SU-DHL-6 (cell line): Measurements from ENCODE around the gene SIRPB1.

Experiments
- H2AFZ ChIP-seq: fragments of 200-600 bp; sonication (generic); 2 replicates; pipeline ENCODE4 v1.6.1; 2014; ENCODE audit warnings: low read depth, mild to moderate bottlenecking, moderate library complexity, mixed read lengths, antibody characterized with exemption, low read length; ENCODE audit not compliant: severe bottlenecking
- H3F3A ChIP-seq: fragments of 200-600 bp; shearing (Covaris generic); 2 replicates; pipeline ENCODE4 v1.6.0; 2016; ENCODE audit warnings: antibody characterized with exemption, mild to moderate bottlenecking; ENCODE audit not compliant: insufficient read depth
- H3K27ac ChIP-seq: fragments of 200-600 bp; sonication (generic); 2 replicates; pipeline ENCODE4 v1.5.1; 2016; ENCODE audit warnings: low read depth, mild to moderate bottlenecking, low read length, moderate library complexity, mixed read lengths
- H3K27me3 ChIP-seq: fragments of 200-600 bp; sonication (generic), shearing (Covaris generic); 2 replicates; pipeline ENCODE4 v1.6.0; 2014; ENCODE audit warnings: mild to moderate bottlenecking, low read length
- H3K36me3 ChIP-seq: fragments of 200-600 bp; sonication (generic); 2 replicates; pipeline ENCODE4 v1.6.1; 2014; ENCODE audit warnings: mild to moderate bottlenecking, low read length, mixed read lengths
- H3K4me2 ChIP-seq: fragments of 300-600, 200-600 bp; shearing (Covaris generic), sonication (generic); 2 replicates; pipeline ENCODE4 v1.6.0; 2014; ENCODE audit warnings: low read length, low read depth, mild to moderate bottlenecking; ENCODE audit not compliant: poor library complexity, severe bottlenecking
- H3K4me3 ChIP-seq: fragments of 200-600 bp; sonication (generic); 2 replicates; pipeline ENCODE4 v1.5.1; 2014; ENCODE audit warnings: antibody characterized with exemption, low read length, mild to moderate bottlenecking, mixed read lengths; ENCODE audit not compliant: insufficient read depth, poor library complexity, severe bottlenecking
- H3K79me2 ChIP-seq: fragments of 200-600 bp; sonication (generic); 2 replicates; pipeline ENCODE4 v1.6.1; 2014; ENCODE audit warnings: mild to moderate bottlenecking, low read length, moderate library complexity; ENCODE audit not compliant: insufficient read depth
- H3K9ac ChIP-seq: fragments of 200-600 bp; sonication (generic); 2 replicates; pipeline ENCODE4 v1.7.0; 2014; ENCODE audit warnings: mild to moderate bottlenecking, low read length
- H3K9me2 ChIP-seq: fragments of 200-600 bp; sonication (generic); replicated peaks from 2 replicates; pipeline ENCODE4 v1.6.1; 2014; ENCODE audit warnings: low read length; ENCODE audit not compliant: insufficient read depth
- H3K9me3 ChIP-seq: fragments of 200-600 bp; sonication (generic); 2 replicates; pipeline ENCODE4 v1.6.1; 2014; ENCODE audit warnings: low read length, mixed read lengths; ENCODE audit not compliant: insufficient read depth
- H4K20me1 ChIP-seq: fragments of 200-600 bp; sonication (generic); 2 replicates; pipeline ENCODE4 v1.6.1; 2014; ENCODE audit warnings: low read depth, mild to moderate bottlenecking, antibody characterized with exemption, low read length, moderate library complexity, mixed read lengths
- EZH2phosphoT487 ChIP-seq: fragments of 200-600 bp; sonication (generic), shearing (Covaris generic); conservative IDR thresholded peaks from 2 replicates; pipeline ENCODE4 v1.6.1; 2018; ENCODE audit warnings: mild to moderate bottlenecking, antibody characterized with exemption, low read length, moderate library complexity, mixed read lengths
- TF ChIP-seq, protein P1 (sequence below): fragments of 200-600 bp; sonication (generic); IDR thresholded peaks from one replicate; pipeline ENCODE4 v1.5.1; 2017; ENCODE audit warnings: antibody characterized with exemption, mild to moderate bottlenecking, low read length, moderate library complexity; ENCODE audit not compliant: insufficient read depth, poor library complexity, severe bottlenecking

SIRPB1 gene

DNA sequence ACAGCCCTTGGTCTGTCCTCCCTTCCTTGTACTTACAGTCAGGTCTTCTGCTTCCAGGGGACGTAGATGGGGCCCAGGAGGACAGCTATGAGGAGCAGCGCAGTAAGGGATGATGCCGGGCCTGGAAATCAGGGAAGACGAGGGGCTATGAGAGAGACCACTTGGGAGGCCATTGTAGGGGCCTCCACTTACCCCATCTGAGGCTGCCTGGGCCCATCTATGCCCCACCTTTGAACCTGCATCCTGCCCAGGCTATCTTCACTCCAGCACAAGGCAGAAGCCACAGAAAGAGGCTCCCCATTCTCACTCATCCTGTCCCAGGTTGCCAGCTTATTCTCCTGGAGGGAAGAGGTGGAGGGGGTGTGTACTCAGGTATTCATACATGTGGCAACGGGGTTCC lies 10.4 kb upstream of the SIRPB1 start:
- Histone ChIP-seq H3K9me3 (no peaks in the 10 kb centered on the region), H2AFZ (no peak overlapping the region), H3K4me2 (no peak overlapping the region), H3K27me3 (no peaks in the 10 kb centered on the region), H3K9me2 (no peaks in the 10 kb centered on the region), H3K27ac (no peak overlapping the region), H3K36me3 (no peaks in the 10 kb centered on the region), H4K20me1 (no peaks in the 10 kb centered on the region), H3K9ac (no peak overlapping the region), H3K79me2 (no peaks in the 10 kb centered on the region), H3K4me3 (no peak overlapping the region), H3F3A (no peaks in the 10 kb centered on the region)
- TF ChIP-seq, protein P1, sequence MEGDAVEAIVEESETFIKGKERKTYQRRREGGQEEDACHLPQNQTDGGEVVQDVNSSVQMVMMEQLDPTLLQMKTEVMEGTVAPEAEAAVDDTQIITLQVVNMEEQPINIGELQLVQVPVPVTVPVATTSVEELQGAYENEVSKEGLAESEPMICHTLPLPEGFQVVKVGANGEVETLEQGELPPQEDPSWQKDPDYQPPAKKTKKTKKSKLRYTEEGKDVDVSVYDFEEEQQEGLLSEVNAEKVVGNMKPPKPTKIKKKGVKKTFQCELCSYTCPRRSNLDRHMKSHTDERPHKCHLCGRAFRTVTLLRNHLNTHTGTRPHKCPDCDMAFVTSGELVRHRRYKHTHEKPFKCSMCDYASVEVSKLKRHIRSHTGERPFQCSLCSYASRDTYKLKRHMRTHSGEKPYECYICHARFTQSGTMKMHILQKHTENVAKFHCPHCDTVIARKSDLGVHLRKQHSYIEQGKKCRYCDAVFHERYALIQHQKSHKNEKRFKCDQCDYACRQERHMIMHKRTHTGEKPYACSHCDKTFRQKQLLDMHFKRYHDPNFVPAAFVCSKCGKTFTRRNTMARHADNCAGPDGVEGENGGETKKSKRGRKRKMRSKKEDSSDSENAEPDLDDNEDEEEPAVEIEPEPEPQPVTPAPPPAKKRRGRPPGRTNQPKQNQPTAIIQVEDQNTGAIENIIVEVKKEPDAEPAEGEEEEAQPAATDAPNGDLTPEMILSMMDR, result no peak
- TF ChIP-seq EZH2phosphoT487, result no peak

DNA sequence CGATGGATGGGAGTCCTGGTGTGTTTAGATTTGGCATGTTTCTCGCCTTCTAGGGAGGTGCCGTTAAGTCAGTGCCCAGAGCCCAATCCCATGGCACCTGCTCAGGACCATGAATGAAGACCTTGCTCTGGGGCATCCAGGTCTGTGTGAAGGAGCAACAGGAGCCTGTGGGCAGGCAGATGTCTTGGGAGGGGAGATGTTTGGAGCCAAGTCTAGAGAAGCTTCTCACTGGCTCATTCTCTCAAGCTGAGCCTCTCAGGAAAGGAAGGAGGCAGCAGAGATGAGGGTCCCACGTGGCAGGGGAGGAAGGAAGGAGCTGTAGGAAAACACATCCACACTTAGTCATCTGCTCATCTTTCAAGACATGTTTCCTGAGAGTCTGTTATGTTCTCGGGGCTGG lies 9.5 kb upstream of the SIRPB1 start:
- no peak overlapping the region for H3K9ac ChIP-seq
- TF ChIP-seq EZH2phosphoT487, result no peak
- TF ChIP-seq, protein P1, result no peak
- H3K27me3 ChIP-seq, result no peaks in the 10 kb centered on the region
- no peaks in the 10 kb centered on the region for H3K9me3 ChIP-seq
- no peaks in the 10 kb centered on the region for H3K36me3 ChIP-seq
- no peaks in the 10 kb centered on the region for H3K79me2 ChIP-seq
- no peaks in the 10 kb centered on the region for H3F3A ChIP-seq
- no peaks in the 10 kb centered on the region for H4K20me1 ChIP-seq
- H3K9me2 ChIP-seq, result no peaks in the 10 kb centered on the region
- H3K4me3 ChIP-seq, result no peak overlapping the region
- H3K4me2 ChIP-seq, result no peak overlapping the region
- no peak overlapping the region for H3K27ac ChIP-seq
- H2AFZ ChIP-seq, result no peak overlapping the region

DNA sequence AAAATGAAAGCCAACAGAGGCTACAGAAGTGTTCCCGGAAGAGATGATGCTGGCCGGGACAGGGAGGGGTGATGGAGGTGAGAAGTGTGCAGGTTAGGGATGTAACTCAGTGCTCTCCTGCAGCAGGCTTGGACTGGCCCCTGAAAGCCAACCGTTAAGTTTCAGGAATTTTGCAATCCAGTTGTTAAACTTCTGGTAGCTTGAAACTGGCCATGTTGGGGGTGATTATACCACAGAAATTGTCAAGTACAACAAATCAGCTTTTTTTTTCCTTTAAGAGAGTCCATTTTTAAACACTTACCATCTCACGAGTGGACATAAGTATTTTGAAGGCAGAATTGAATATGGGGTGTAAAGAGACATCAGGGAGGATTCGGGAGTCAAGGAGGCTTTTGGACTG lies 8.8 kb upstream of the SIRPB1 start:
- no peaks in the 10 kb centered on the region for H3F3A ChIP-seq
- H3K36me3 ChIP-seq, result no peaks in the 10 kb centered on the region
- no peaks in the 10 kb centered on the region for H3K79me2 ChIP-seq
- H3K4me2 ChIP-seq, result no peak overlapping the region
- no peak overlapping the region for H2AFZ ChIP-seq
- TF ChIP-seq EZH2phosphoT487, result no peak
- TF ChIP-seq, protein P1, result no peak
- no peak overlapping the region for H3K9ac ChIP-seq
- H4K20me1 ChIP-seq, result no peaks in the 10 kb centered on the region
- H3K27ac ChIP-seq, result no peak overlapping the region
- H3K4me3 ChIP-seq, result no peak overlapping the region
- H3K9me3 ChIP-seq, result no peaks in the 10 kb centered on the region
- no peaks in the 10 kb centered on the region for H3K27me3 ChIP-seq
- H3K9me2 ChIP-seq, result no peaks in the 10 kb centered on the region

DNA sequence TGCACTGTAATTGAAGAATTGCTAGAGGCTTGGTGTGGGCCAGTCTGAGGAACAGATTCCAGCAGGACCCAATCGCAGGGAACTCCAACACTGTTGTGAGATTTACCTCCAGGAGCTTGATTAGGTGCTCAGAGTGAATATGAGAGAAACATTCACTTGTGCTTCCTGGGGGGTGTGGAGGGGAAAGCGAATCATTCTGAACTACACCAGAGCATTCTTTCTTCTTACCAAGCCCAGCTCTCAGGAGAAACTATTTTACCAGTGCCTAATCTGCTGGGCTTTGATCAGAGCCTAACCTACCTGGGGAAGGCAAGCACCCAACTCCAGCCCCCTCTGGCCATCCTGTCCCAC lies 7.4 kb upstream of the SIRPB1 start:
- Histone ChIP-seq H3F3A (no peaks in the 10 kb centered on the region), H3K27ac (no peak overlapping the region), H3K4me2 (no peak overlapping the region), H3K79me2 (no peaks in the 10 kb centered on the region), H3K9me2 (no peaks in the 10 kb centered on the region), H3K9ac (no peak overlapping the region), H3K9me3 (no peaks in the 10 kb centered on the region), H3K36me3 (no peaks in the 10 kb centered on the region), H3K4me3 (no peak overlapping the region), H2AFZ (no peak overlapping the region), H3K27me3 (no peaks in the 10 kb centered on the region), H4K20me1 (no peaks in the 10 kb centered on the region)
- TF ChIP-seq EZH2phosphoT487, result no peak
- TF ChIP-seq, protein P1, result no peak
